Measurements from ENCODE around the gene ADGRG1. TPM values are rescaled to one million over a fixed set of nuclear protein-coding genes. Genes with fewer than 3 reads are reported as not detected.

ADGRG1 gene
- total RNA-seq, 1 donor from 2014 or later = 13.9 TPM

DNA sequence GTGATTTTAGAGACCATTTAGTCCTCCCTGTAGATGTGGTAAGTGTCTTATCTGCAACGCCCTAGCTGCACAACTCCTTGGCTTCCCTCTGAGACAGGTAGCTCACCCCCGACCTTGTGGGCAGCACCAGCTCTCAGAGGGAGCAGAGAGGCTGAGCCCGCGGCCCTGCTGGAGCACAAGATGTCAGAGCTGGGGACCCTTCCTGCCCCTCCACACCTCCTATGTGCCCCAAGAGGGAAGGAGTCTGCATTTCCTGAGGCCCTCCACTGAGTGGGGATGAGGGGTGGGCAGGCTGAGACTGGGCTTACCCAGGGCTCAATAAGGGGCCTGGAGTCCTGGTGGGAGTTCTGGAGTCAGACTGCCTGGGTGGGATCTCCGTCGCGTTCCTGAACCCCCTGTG, 12.2 kb upstream of the ADGRG1 start:
- Histone ChIP-seq H3K4me1 (ENCODE audit: insufficient read depth, low read length) (peaks cover 3% of the 10 kb centered on the region), H3K36me3 (ENCODE audit: insufficient read depth, low read length) (no peaks in the 10 kb centered on the region), H3K27me3 (ENCODE audit: insufficient read depth, low read length) (no peaks in the 10 kb centered on the region), H3K4me3 (ENCODE audit: insufficient read depth, low read depth, low read length) (no peak overlapping the region), H3K79me2 (ENCODE audit: insufficient read depth, low read length) (no peaks in the 10 kb centered on the region), H3K9me3 (ENCODE audit: insufficient read depth, low read depth, low read length) (no peaks in the 10 kb centered on the region), H3K4me2 (ENCODE audit: low read length) (no peak overlapping the region), H3K27ac (ENCODE audit: low read depth, low read length) (no peak overlapping the region), H2AFZ (ENCODE audit: low read depth, low read length) (no peak overlapping the region), H4K20me1 (ENCODE audit: insufficient read depth, low read length) (no peaks in the 10 kb centered on the region), H3K9ac (ENCODE audit: low read length) (no peak overlapping the region)
- no peak for TF ChIP-seq EZH2 (IDR thresholded peaks at IDR 0.05; ENCODE audit: insufficient read depth, low read length)
- TF ChIP-seq, protein P1, sequence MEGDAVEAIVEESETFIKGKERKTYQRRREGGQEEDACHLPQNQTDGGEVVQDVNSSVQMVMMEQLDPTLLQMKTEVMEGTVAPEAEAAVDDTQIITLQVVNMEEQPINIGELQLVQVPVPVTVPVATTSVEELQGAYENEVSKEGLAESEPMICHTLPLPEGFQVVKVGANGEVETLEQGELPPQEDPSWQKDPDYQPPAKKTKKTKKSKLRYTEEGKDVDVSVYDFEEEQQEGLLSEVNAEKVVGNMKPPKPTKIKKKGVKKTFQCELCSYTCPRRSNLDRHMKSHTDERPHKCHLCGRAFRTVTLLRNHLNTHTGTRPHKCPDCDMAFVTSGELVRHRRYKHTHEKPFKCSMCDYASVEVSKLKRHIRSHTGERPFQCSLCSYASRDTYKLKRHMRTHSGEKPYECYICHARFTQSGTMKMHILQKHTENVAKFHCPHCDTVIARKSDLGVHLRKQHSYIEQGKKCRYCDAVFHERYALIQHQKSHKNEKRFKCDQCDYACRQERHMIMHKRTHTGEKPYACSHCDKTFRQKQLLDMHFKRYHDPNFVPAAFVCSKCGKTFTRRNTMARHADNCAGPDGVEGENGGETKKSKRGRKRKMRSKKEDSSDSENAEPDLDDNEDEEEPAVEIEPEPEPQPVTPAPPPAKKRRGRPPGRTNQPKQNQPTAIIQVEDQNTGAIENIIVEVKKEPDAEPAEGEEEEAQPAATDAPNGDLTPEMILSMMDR (IDR thresholded peaks at IDR 0.05; ENCODE audit: insufficient read depth, low read depth, low read length) = no peak
- Mint-ChIP-seq H3K36me3 (ENCODE audit: low read depth, unreplicated experiment) (no peaks in the 10 kb centered on the region), H3K4me1 (ENCODE audit: low read depth, unreplicated experiment) (no peaks in the 10 kb centered on the region), H3K4me3 (ENCODE audit: unreplicated experiment) (no peak overlapping the region), H3K9me3 (ENCODE audit: unreplicated experiment) (no peaks in the 10 kb centered on the region), H3K27me3 (ENCODE audit: low read depth, unreplicated experiment) (peaks cover 27% of the 10 kb centered on the region), H3K27ac (ENCODE audit: unreplicated experiment) (no peak overlapping the region)
- DNase-seq (ENCODE audit: low read depth) (no peak), FAIRE-seq (no peak)

DNA sequence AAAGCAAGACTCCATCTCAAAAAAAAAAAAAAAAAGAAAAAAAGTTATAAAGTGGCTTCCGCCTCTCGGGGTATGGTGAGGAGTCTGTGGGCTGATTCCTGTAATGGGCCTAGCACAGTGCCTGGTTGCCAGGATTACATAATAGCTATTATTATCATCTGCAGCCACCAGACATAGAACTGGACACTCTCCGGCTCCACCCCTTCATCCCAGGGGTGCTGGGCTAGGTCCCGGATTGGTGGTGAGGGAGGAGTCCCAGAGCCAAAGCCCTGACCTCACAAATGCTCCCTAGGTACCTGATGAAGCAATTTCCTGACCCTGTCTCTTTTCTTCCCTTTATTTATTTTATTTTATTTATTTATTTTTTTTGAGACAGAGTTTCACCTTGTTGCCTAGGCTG, 11.6 kb upstream of the ADGRG1 start:
- H3K4me1 ChIP-seq (ENCODE audit: insufficient read depth, low read length) = no peaks in the 10 kb centered on the region
- H3K79me2 ChIP-seq (ENCODE audit: insufficient read depth, low read length) = no peaks in the 10 kb centered on the region
- no peaks in the 10 kb centered on the region for H3K9me3 ChIP-seq (ENCODE audit: insufficient read depth, low read depth, low read length)
- no peak overlapping the region for H3K27ac Mint-ChIP-seq (ENCODE audit: unreplicated experiment)
- no peak overlapping the region for H3K4me3 ChIP-seq (ENCODE audit: insufficient read depth, low read depth, low read length)
- H3K4me3 Mint-ChIP-seq (ENCODE audit: unreplicated experiment) = no peak overlapping the region
- TF ChIP-seq, protein P1 (IDR thresholded peaks at IDR 0.05; ENCODE audit: insufficient read depth, low read depth, low read length) = no peak
- no peak for TF ChIP-seq EZH2 (IDR thresholded peaks at IDR 0.05; ENCODE audit: insufficient read depth, low read length)
- no peak overlapping the region for H3K27ac ChIP-seq (ENCODE audit: low read depth, low read length)
- no peaks in the 10 kb centered on the region for H3K36me3 Mint-ChIP-seq (ENCODE audit: low read depth, unreplicated experiment)
- H3K4me1 Mint-ChIP-seq (ENCODE audit: low read depth, unreplicated experiment) = no peaks in the 10 kb centered on the region
- no peaks in the 10 kb centered on the region for H3K27me3 ChIP-seq (ENCODE audit: insufficient read depth, low read length)
- H3K9me3 Mint-ChIP-seq (ENCODE audit: unreplicated experiment) = no peaks in the 10 kb centered on the region
- no peak for DNase-seq (ENCODE audit: low read depth)
- no peak overlapping the region for H2AFZ ChIP-seq (ENCODE audit: low read depth, low read length)
- FAIRE-seq = no peak
- no peak overlapping the region for H3K9ac ChIP-seq (ENCODE audit: low read length)
- H3K36me3 ChIP-seq (ENCODE audit: insufficient read depth, low read length) = no peaks in the 10 kb centered on the region
- no peaks in the 10 kb centered on the region for H4K20me1 ChIP-seq (ENCODE audit: insufficient read depth, low read length)
- H3K27me3 Mint-ChIP-seq (ENCODE audit: low read depth, unreplicated experiment) = peaks cover 25% of the 10 kb centered on the region
- H3K4me2 ChIP-seq (ENCODE audit: low read length) = no peak overlapping the region

DNA sequence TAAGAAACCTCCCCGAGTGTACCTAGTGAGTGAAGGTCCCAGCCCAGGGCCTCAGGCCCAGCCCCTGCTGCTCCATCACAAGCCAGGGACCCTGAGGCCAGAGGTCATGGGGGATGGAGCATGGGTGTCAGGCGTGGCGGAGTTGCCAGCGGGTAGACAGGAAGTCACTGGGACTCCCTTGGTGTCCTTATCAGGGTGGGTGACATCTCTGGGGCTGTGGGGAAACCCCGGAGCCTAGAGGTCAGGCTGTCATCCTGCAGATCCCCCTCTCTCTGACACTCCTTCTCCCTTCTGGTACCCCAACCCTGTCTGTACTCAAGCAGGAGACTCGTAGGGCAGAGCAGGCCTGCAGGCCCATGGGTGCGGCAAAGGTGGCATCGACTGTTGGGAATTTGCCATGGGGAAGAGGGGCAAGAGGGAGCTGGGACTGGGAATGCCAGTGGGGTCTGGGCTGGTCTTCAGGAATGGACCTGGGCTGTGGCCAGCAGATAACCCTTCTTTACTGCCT, 10.8 kb upstream of the ADGRG1 start:
- no peak overlapping the region for H3K27ac Mint-ChIP-seq (ENCODE audit: unreplicated experiment)
- no peak for FAIRE-seq

More for the DNA sequence above, 10.8 kb upstream of the ADGRG1 start:
- Mint-ChIP-seq H3K9me3 (ENCODE audit: unreplicated experiment) (no peaks in the 10 kb centered on the region), H3K4me1 (ENCODE audit: low read depth, unreplicated experiment) (peaks cover 5% of the 10 kb centered on the region), H3K4me3 (ENCODE audit: unreplicated experiment) (no peak overlapping the region), H3K27me3 (ENCODE audit: low read depth, unreplicated experiment) (peaks cover 28% of the 10 kb centered on the region), H3K36me3 (ENCODE audit: low read depth, unreplicated experiment) (no peaks in the 10 kb centered on the region)
- Histone ChIP-seq H3K36me3 (ENCODE audit: insufficient read depth, low read length) (no peaks in the 10 kb centered on the region), H3K79me2 (ENCODE audit: insufficient read depth, low read length) (no peaks in the 10 kb centered on the region), H3K27me3 (ENCODE audit: insufficient read depth, low read length) (no peaks in the 10 kb centered on the region), H3K9ac (ENCODE audit: low read length) (no peak overlapping the region), H2AFZ (ENCODE audit: low read depth, low read length) (no peak overlapping the region), H3K4me3 (ENCODE audit: insufficient read depth, low read depth, low read length) (no peak overlapping the region), H3K4me2 (ENCODE audit: low read length) (no peak overlapping the region), H3K4me1 (ENCODE audit: insufficient read depth, low read length) (peaks cover under 1% of the 10 kb centered on the region), H3K9me3 (ENCODE audit: insufficient read depth, low read depth, low read length) (no peaks in the 10 kb centered on the region), H3K27ac (ENCODE audit: low read depth, low read length) (no peak overlapping the region), H4K20me1 (ENCODE audit: insufficient read depth, low read length) (no peaks in the 10 kb centered on the region)
- TF ChIP-seq, protein P1 (IDR thresholded peaks at IDR 0.05; ENCODE audit: insufficient read depth, low read depth, low read length) = no peak
- TF ChIP-seq EZH2 (IDR thresholded peaks at IDR 0.05; ENCODE audit: insufficient read depth, low read length) = no peak
- DNase-seq (ENCODE audit: low read depth) = no peak
